Vagina (tissue), 2 donors: ENCODE results near the gene OTOS. TPM values are rescaled to one million over a fixed set of nuclear protein-coding genes. Genes with fewer than 3 reads are reported as not detected.

ENCODE experiments used
- DNase-seq, 2 donors: peaks; one replicate each; pipeline ENCODE4 v3.0.0-alpha.2; 2017; ENCODE audit errors: extremely low spot score in 2 of 2
- H3K27ac ChIP-seq: fragments of 200-600 bp; sonication (generic); one replicate; pipeline ENCODE4 v1.5.1; 2019
- H3K27me3 ChIP-seq: fragments of 200-600 bp; sonication (generic); one replicate; pipeline ENCODE4 v1.5.1; 2019
- H3K36me3 ChIP-seq, 2 donors: fragments of 200-600 bp; sonication (generic); one replicate each; pipeline ENCODE4 v1.5.1; 2017 to 2019
- H3K4me1 ChIP-seq: fragments of 200-600 bp; sonication (generic); one replicate; pipeline ENCODE4 v1.5.1; 2019
- H3K4me3 ChIP-seq, 2 donors: fragments of 200-600 bp; sonication (generic); 1 replicate in 1 of 2; 2 replicates in 1 of 2; pipeline ENCODE4 v1.5.1; 2016 to 2019
- H3K9me3 ChIP-seq: fragments of 200-600 bp; sonication (generic); one replicate; pipeline ENCODE4 v1.5.1; 2019
- POLR2A ChIP-seq, 2 donors: fragments of 450-650 bp; IDR thresholded peaks; one replicate each; pipeline ENCODE4 v1.6.1; 2017; ENCODE audit warnings: antibody characterized with exemption in 2 of 2, mild to moderate bottlenecking in 2 of 2, moderate library complexity in 2 of 2
- POLR2AphosphoS5 ChIP-seq, 2 donors: sonication (generic); formaldehyde crosslinking; IDR thresholded peaks; one replicate each; pipeline ENCODE4 v1.9.0; 2017; ENCODE audit warnings: antibody characterized with exemption in 2 of 2, mild to moderate bottlenecking in 2 of 2, low read depth in 1 of 2; ENCODE audit not compliant: insufficient read depth in 1 of 2
- intact Hi-C: fragments of 100-400 bp; cut with DNase I; formaldehyde crosslinking; loops from one replicate; pipeline ENCODE4 v1.15.1; 2023
- total RNA-seq: library from RNA; depleted of rRNA; stranded (reverse); fragments of >200 nt; gene quantifications from one replicate; pipeline ENCODE4 v1.2.3, GENCODE V29; 2016
- TF ChIP-seq, protein P1 (sequence below), 3 experiments: fragments of 450-650 bp in 2 of 3; fragments of 200-600 bp in 1 of 3; sonication (generic) in 1 of 3; IDR thresholded peaks; one replicate each; pipeline ENCODE4 v1.5.1; 2017 to 2019; ENCODE audit warnings: antibody characterized with exemption in 3 of 3, mild to moderate bottlenecking in 2 of 3, moderate library complexity in 2 of 3

OTOS gene
- total RNA-seq, 1 donor from 2014 or later: not detected

DNA sequence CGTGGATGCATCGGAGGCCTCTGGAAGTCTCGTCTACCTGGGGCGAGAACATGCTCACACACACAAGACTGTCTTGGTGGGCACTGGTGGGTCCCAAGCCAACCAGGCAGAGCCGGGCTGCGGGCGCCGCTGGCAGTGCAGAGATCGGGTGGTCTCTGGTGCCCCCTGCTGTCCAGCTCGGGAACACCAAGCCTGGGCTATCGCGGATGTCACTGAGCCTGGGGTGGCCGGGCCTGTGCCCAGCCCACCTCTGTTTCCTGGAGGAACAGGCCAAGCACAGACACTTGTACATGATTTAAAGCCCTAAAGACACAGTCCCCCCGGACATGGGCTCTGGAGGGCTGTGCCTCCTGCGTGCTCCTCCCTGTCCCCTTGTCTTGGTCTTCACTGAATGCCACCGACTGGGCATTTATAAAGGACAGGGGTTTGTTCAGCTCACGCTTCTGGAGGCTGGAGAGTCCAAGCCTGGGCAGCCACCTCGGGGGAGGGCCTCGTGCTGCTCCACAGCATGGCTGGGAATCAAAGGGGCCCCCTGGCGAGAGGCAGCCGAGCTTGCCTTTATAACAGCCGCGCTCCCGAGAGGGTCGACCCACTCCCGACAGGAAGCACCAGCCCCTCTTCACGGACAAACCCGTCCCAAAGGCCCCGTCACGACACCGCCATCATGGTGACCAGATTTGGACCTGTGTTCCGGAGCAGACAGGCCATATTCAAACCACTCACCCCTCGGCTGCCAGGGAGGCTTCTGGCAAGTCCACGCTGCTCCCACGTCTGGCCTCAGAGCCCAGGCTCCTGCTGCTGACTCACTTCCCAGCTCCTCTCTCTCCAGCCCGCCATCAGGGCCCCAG is 3.6 kb upstream of the OTOS start:
- no peaks in the 10 kb centered on the region for H3K9me3 ChIP-seq
- H3K27me3 ChIP-seq: no peaks in the 10 kb centered on the region
- intact Hi-C loops: loop anchor here (5.0 kb wide), 1 partner anchor 273 kb away; no protein-coding TSS in a partner anchor
- DNase-seq: no peak
- H3K27ac ChIP-seq: no peak overlapping the region
- no peak overlapping the region for H3K4me3 ChIP-seq
- H3K36me3 ChIP-seq: no peaks in the 10 kb centered on the region
- no peak for TF ChIP-seq POLR2AphosphoS5 (IDR thresholded peaks at IDR 0.05; ENCODE audit: insufficient read depth in 1 of 2, low read depth in 1 of 2)
- no peak for TF ChIP-seq POLR2A (IDR thresholded peaks at IDR 0.05)
- TF ChIP-seq, protein P1, sequence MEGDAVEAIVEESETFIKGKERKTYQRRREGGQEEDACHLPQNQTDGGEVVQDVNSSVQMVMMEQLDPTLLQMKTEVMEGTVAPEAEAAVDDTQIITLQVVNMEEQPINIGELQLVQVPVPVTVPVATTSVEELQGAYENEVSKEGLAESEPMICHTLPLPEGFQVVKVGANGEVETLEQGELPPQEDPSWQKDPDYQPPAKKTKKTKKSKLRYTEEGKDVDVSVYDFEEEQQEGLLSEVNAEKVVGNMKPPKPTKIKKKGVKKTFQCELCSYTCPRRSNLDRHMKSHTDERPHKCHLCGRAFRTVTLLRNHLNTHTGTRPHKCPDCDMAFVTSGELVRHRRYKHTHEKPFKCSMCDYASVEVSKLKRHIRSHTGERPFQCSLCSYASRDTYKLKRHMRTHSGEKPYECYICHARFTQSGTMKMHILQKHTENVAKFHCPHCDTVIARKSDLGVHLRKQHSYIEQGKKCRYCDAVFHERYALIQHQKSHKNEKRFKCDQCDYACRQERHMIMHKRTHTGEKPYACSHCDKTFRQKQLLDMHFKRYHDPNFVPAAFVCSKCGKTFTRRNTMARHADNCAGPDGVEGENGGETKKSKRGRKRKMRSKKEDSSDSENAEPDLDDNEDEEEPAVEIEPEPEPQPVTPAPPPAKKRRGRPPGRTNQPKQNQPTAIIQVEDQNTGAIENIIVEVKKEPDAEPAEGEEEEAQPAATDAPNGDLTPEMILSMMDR (IDR thresholded peaks at IDR 0.05): peak; percentile 83 to 90 (median 88)
- no peaks in the 10 kb centered on the region for H3K4me1 ChIP-seq

- Histone ChIP-seq H3K4me1 (no peaks in the 10 kb centered on the region), H3K4me3 (no peak overlapping the region), H3K27me3 (no peaks in the 10 kb centered on the region), H3K9me3 (no peaks in the 10 kb centered on the region), H3K27ac (no peak overlapping the region), H3K36me3 (no peaks in the 10 kb centered on the region)
- TF ChIP-seq POLR2A (IDR thresholded peaks at IDR 0.05): no peak
- TF ChIP-seq POLR2AphosphoS5 (IDR thresholded peaks at IDR 0.05; ENCODE audit: insufficient read depth in 1 of 2, low read depth in 1 of 2): no peak
- TF ChIP-seq, protein P1 (IDR thresholded peaks at IDR 0.05): no peak
- intact Hi-C loops: loop anchor here (5.0 kb wide), 1 partner anchor 274 kb away; no protein-coding TSS in a partner anchor
- no peak for DNase-seq
These were observed 2.8 kb upstream of the OTOS start for GRCh38 chr2:240143276-240143675.

- no peaks in the 10 kb centered on the region for H3K27me3 ChIP-seq
- TF ChIP-seq POLR2A (IDR thresholded peaks at IDR 0.05) (no peak), POLR2AphosphoS5 (IDR thresholded peaks at IDR 0.05; ENCODE audit: insufficient read depth in 1 of 2, low read depth in 1 of 2) (no peak)
- TF ChIP-seq, protein P1 (IDR thresholded peaks at IDR 0.05): no peak
- intact Hi-C loops: loop anchor here (5.0 kb wide), 1 partner anchor 274 kb away; no protein-coding TSS in a partner anchor
- H3K4me1 ChIP-seq: no peaks in the 10 kb centered on the region
- H3K27ac ChIP-seq: no peak overlapping the region
- no peak overlapping the region for H3K4me3 ChIP-seq
- no peak for DNase-seq
- H3K36me3 ChIP-seq: no peaks in the 10 kb centered on the region
- no peaks in the 10 kb centered on the region for H3K9me3 ChIP-seq
These were observed 2.4 kb upstream of the OTOS start for GRCh38 chr2:240142859-240143258.

GRCh38 chr2:240142256-240142775 is 1.9 kb upstream of the OTOS start:
- H3K27ac ChIP-seq: no peak overlapping the region
- no peaks in the 10 kb centered on the region for H3K27me3 ChIP-seq
- H3K9me3 ChIP-seq: no peaks in the 10 kb centered on the region
- H3K4me3 ChIP-seq: no peak overlapping the region
- H3K36me3 ChIP-seq: no peaks in the 10 kb centered on the region
- H3K4me1 ChIP-seq: no peaks in the 10 kb centered on the region
- intact Hi-C loops: loop anchor here (5.0 kb wide), 1 partner anchor 275 kb away; no protein-coding TSS in a partner anchor
- TF ChIP-seq POLR2AphosphoS5 (IDR thresholded peaks at IDR 0.05; ENCODE audit: insufficient read depth in 1 of 2, low read depth in 1 of 2) (no peak), POLR2A (IDR thresholded peaks at IDR 0.05) (no peak)
- TF ChIP-seq, protein P1 (IDR thresholded peaks at IDR 0.05): no peak
- no peak for DNase-seq
